GM19468 (cell line): Measurements from ENCODE around the gene MAP3K10.
"Not testable (repeated sequence)": the region's sequence is repeated elsewhere in the genome, so short reads cannot be mapped to it uniquely, and the experiment has no call there.

ENCODE experiments used
- ATAC-seq: cut with Tn5 transposase; IDR thresholded peaks from one replicate; pipeline ENCODE4 v1.9.1; 2021; ENCODE audit warnings: mild to moderate bottlenecking, moderate library complexity, moderate number of reproducible peaks; ENCODE audit not compliant: unreplicated experiment; ENCODE audit errors: extremely low read depth

MAP3K10 gene

GRCh38 chr19:40190891-40191835 lies at the start of gene MAP3K10:
MAP3K10 (plus strand) TSS chr19:40191426; CDS start chr19:40192032, 606 bp downstream.
- ATAC-seq, result peak; percentile 54

- no peak for ATAC-seq
Measured at GRCh38 chr19:40141551-40141950, 49.7 kb upstream of the MAP3K10 start.

GRCh38 chr19:40143612-40144011 lies 47.6 kb upstream of the MAP3K10 start:
- ATAC-seq, result no peak

- no peak for ATAC-seq
Measured at GRCh38 chr19:40144151-40144550, 47.1 kb upstream of the MAP3K10 start.

- no peak for ATAC-seq
Measured at GRCh38 chr19:40144947-40145748, 46.1 kb upstream of the MAP3K10 start.

GRCh38 chr19:40145749-40146029 lies 45.5 kb upstream of the MAP3K10 start:
- ATAC-seq, result not testable (repeated sequence)

- no peak for ATAC-seq
Measured at GRCh38 chr19:40147338-40147692, 43.9 kb upstream of the MAP3K10 start.

GRCh38 chr19:40147693-40148347 lies 43.4 kb upstream of the MAP3K10 start:
- no peak for ATAC-seq

GRCh38 chr19:40149501-40149900 lies 41.7 kb upstream of the MAP3K10 start:
- no peak for ATAC-seq

- no peak for ATAC-seq
Measured at GRCh38 chr19:40150170-40150569, 41.1 kb upstream of the MAP3K10 start.

- no peak for ATAC-seq
Measured at GRCh38 chr19:40154121-40154680, 37.0 kb upstream of the MAP3K10 start.

GRCh38 chr19:40155749-40156265 lies 35.4 kb upstream of the MAP3K10 start:
- ATAC-seq, result no peak

- no peak for ATAC-seq
Measured at GRCh38 chr19:40157059-40157458, 34.2 kb upstream of the MAP3K10 start.

GRCh38 chr19:40159744-40160143 lies 31.5 kb upstream of the MAP3K10 start:
- no peak for ATAC-seq

GRCh38 chr19:40162104-40162503 lies 29.1 kb upstream of the MAP3K10 start:
- ATAC-seq, result no peak

- ATAC-seq, result no peak
Measured at GRCh38 chr19:40163541-40164129, 27.6 kb upstream of the MAP3K10 start.

- ATAC-seq, result no peak
Measured at GRCh38 chr19:40165362-40165937, 25.8 kb upstream of the MAP3K10 start.

GRCh38 chr19:40169482-40170302 lies 21.5 kb upstream of the MAP3K10 start:
- ATAC-seq, result not testable (repeated sequence)
